HEK293T (cell line): ENCODE results near the gene CDHR4.

Experiments
- CTCF ChIA-PET: fragments of 350-600 bp; formaldehyde crosslinking; extraction: SDS; loops from one replicate; lab custom pipeline; 2021; ENCODE audit warnings: antibody characterized with exemption, inconsistent platforms; lab: Yijun Ruan, JAX
- POLR2A ChIA-PET: fragments of 350-600 bp; formaldehyde crosslinking; extraction: SDS; loops from one replicate; lab custom pipeline; 2020; ENCODE audit warnings: antibody characterized with exemption, inconsistent platforms; lab: Yijun Ruan, JAX
- DNase-seq: peaks from one replicate; pipeline ENCODE4 v3.0.0; 2012; ENCODE audit warnings: mixed read lengths; ENCODE audit errors: extremely low spot score
- ARNT ChIP-seq: fragments of 450-650 bp; IDR thresholded peaks from 2 replicates; pipeline ENCODE4 v1.6.1; 2017; ENCODE audit warnings: mild to moderate bottlenecking
- BHLHE40 ChIP-seq: fragments of 450-650 bp; IDR thresholded peaks from 2 replicates; pipeline ENCODE4 v1.6.1; 2016; ENCODE audit warnings: mild to moderate bottlenecking, moderate library complexity, borderline replicate concordance
- CTBP1 ChIP-seq: fragments of 450-650 bp; IDR thresholded peaks from 2 replicates; pipeline ENCODE4 v1.6.1; 2016; ENCODE audit warnings: borderline replicate concordance
- ELF4 ChIP-seq: fragments of 450-650 bp; IDR thresholded peaks from 2 replicates; pipeline ENCODE4 v1.6.1; 2017; ENCODE audit warnings: antibody characterized with exemption
- FOXA1 ChIP-seq: fragments of 450-650 bp; IDR thresholded peaks from 2 replicates; pipeline ENCODE4 v1.6.1; 2016; ENCODE audit warnings: mild to moderate bottlenecking
- FOXK2 ChIP-seq: fragments of 450-650 bp; IDR thresholded peaks from 2 replicates; pipeline ENCODE4 v1.6.1; 2016; ENCODE audit warnings: mild to moderate bottlenecking
- FOXM1 ChIP-seq: fragments of 450-650 bp; IDR thresholded peaks from 2 replicates; pipeline ENCODE4 v1.6.1; 2017; ENCODE audit warnings: mild to moderate bottlenecking, borderline replicate concordance
- HDGF ChIP-seq: fragments of 450-650 bp; IDR thresholded peaks from 2 replicates; pipeline ENCODE4 v1.6.1; 2017; ENCODE audit warnings: antibody characterized with exemption, borderline replicate concordance
- L3MBTL2 ChIP-seq: fragments of 450-650 bp; conservative IDR thresholded peaks from 2 replicates; pipeline ENCODE4 v1.6.1; 2016; ENCODE audit warnings: mild to moderate bottlenecking
- LEF1 ChIP-seq: fragments of 450-650 bp; IDR thresholded peaks from 2 replicates; pipeline ENCODE4 v1.6.1; 2017; ENCODE audit warnings: mild to moderate bottlenecking, borderline replicate concordance
- NFRKB ChIP-seq: fragments of 450-650 bp; IDR thresholded peaks from 2 replicates; pipeline ENCODE4 v1.6.1; 2016; ENCODE audit warnings: mild to moderate bottlenecking, moderate library complexity
- PKNOX1 ChIP-seq: fragments of 450-650 bp; IDR thresholded peaks from 2 replicates; pipeline ENCODE4 v1.6.1; 2016
- SP1 ChIP-seq: fragments of 450-650 bp; IDR thresholded peaks from 2 replicates; pipeline ENCODE4 v1.6.1; 2017
- SUZ12 ChIP-seq: fragments of 450-650 bp; IDR thresholded peaks from 2 replicates; pipeline ENCODE4 v1.6.1; 2016; ENCODE audit warnings: mild to moderate bottlenecking
- TARDBP ChIP-seq: fragments of 450-650 bp; IDR thresholded peaks from 2 replicates; pipeline ENCODE4 v1.6.1; 2016
- ZNF384 ChIP-seq: fragments of 450-650 bp; IDR thresholded peaks from 2 replicates; pipeline ENCODE4 v1.6.1; 2016

CDHR4 gene

GRCh38 chr3:49799761-49800160, at the start of gene CDHR4:
Gene CDHR4 (minus strand): TSS chr3:49799873. CDS start chr3:49799812, 61 bp downstream.
- POLR2A ChIA-PET, result interaction anchor here (1.3 to 2.6 kb wide), 2 partner anchors 12 to 13 kb away, joined by 3 to 8 read pairs; partner anchors contain the start of gene IP6K1
- no peak for DNase-seq
- TF ChIP-seq TARDBP, result no peak
- TF ChIP-seq HDGF, result no peak
- CTCF ChIA-PET, result interaction anchor here (1.2 kb wide), 1 partner anchor 40 kb away, joined by 3 read pairs; no protein-coding TSS in a partner anchor

- TF ChIP-seq FOXM1, result no peak
- TF ChIP-seq FOXK2, result no peak
- DNase-seq, result no peak
- CTCF ChIA-PET, result no interaction called here
- POLR2A ChIA-PET, result no interaction called here
Measured at GRCh38 chr3:49845694-49846093, 46.0 kb upstream of the CDHR4 start.

GRCh38 chr3:49844464-49845183, 45.0 kb upstream of the CDHR4 start:
- CTCF ChIA-PET, result no interaction called here
- DNase-seq, result no peak
- TF ChIP-seq HDGF (no peak), L3MBTL2 (no peak), ELF4 (no peak)
- POLR2A ChIA-PET, result interaction anchor here (1.1 to 1.6 kb wide), 2 partner anchors 11 to 86 kb away, joined by 4 to 5 read pairs; no protein-coding TSS in a partner anchor

GRCh38 chr3:49842843-49843517, 43.3 kb upstream of the CDHR4 start:
- CTCF ChIA-PET, result no interaction called here
- POLR2A ChIA-PET, result no interaction called here
- DNase-seq, result no peak
- TF ChIP-seq PKNOX1, result no peak
- TF ChIP-seq SUZ12, result no peak
- TF ChIP-seq CTBP1, result no peak
- no peak for TF ChIP-seq ZNF384
- no peak for TF ChIP-seq LEF1
- no peak for TF ChIP-seq L3MBTL2
- TF ChIP-seq ARNT, result no peak
- TF ChIP-seq NFRKB, result no peak
- TF ChIP-seq ELF4, result no peak
- TF ChIP-seq TARDBP, result no peak
- no peak for TF ChIP-seq FOXA1
- TF ChIP-seq HDGF, result no peak
- TF ChIP-seq FOXM1, result no peak
- TF ChIP-seq BHLHE40, result no peak
- TF ChIP-seq FOXK2, result no peak
- TF ChIP-seq SP1, result no peak

GRCh38 chr3:49841806-49842205, 42.1 kb upstream of the CDHR4 start:
- no peak for DNase-seq
- TF ChIP-seq L3MBTL2, result no peak
- no peak for TF ChIP-seq HDGF
- no peak for TF ChIP-seq ARNT
- no peak for TF ChIP-seq ZNF384
- no peak for TF ChIP-seq FOXK2
- TF ChIP-seq FOXA1, result no peak
- no peak for TF ChIP-seq SUZ12
- no peak for TF ChIP-seq PKNOX1
- TF ChIP-seq LEF1, result no peak
- no peak for TF ChIP-seq SP1
- no peak for TF ChIP-seq CTBP1
- no peak for TF ChIP-seq TARDBP
- no peak for TF ChIP-seq FOXM1
- TF ChIP-seq NFRKB, result no peak
- TF ChIP-seq BHLHE40, result no peak
- TF ChIP-seq ELF4, result no peak
- POLR2A ChIA-PET, result interaction anchor here (1.5 kb wide), 1 partner anchor 38 kb away, joined by 6 read pairs; the partner anchor contains the start of gene INKA1
- CTCF ChIA-PET, result interaction anchor here (0.7 to 1.2 kb wide), 2 partner anchors 25 to 27 kb away, joined by 3 read pairs; no protein-coding TSS in a partner anchor

GRCh38 chr3:49841126-49841696, 41.5 kb upstream of the CDHR4 start:
- TF ChIP-seq BHLHE40, result no peak
- no peak for TF ChIP-seq FOXK2
- no peak for TF ChIP-seq ARNT
- no peak for TF ChIP-seq LEF1
- CTCF ChIA-PET, result interaction anchor here (0.7 to 1.2 kb wide), 2 partner anchors 25 to 28 kb away, joined by 3 read pairs; no protein-coding TSS in a partner anchor
- peak; percentile 31 for DNase-seq
- POLR2A ChIA-PET, result interaction anchor here (1.5 kb wide), 1 partner anchor 38 kb away, joined by 6 read pairs; the partner anchor contains the start of gene INKA1

- ChIA-PET CTCF (no interaction called here), POLR2A (no interaction called here)
- no peak for TF ChIP-seq ELF4
- TF ChIP-seq SP1, result no peak
- no peak for TF ChIP-seq NFRKB
- no peak for TF ChIP-seq ZNF384
- TF ChIP-seq FOXA1, result no peak
- no peak for TF ChIP-seq FOXM1
- no peak for TF ChIP-seq FOXK2
- DNase-seq, result no peak
Measured at GRCh38 chr3:49840388-49840787, 40.7 kb upstream of the CDHR4 start.
